HG03095 (cell line): ENCODE results near the gene HOXA6.

ENCODE experiments used
- ATAC-seq: cut with Tn5 transposase; IDR thresholded peaks from one replicate; pipeline ENCODE4 v1.9.1; 2021; ENCODE audit warnings: moderate library complexity; ENCODE audit not compliant: unreplicated experiment

HOXA6 gene

DNA sequence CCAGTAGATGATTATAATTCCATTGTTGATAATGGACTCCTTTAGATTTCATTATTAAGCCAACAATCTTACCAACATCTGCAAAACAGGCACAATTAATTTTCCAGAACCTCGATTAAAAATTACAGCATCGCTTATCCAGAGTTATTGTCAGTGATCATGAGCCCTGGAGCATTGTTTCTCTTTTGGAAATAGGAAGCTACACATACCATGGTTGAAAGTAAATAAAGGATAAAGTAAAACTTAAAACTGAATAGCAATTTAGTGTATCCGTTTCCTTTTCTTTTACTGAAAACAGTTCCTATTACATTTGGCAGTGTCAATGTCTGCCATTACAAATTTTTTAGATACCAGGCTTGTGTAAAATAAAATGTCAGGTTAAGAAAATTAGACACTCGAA lies 35.2 kb downstream of the HOXA6 start:
- no peak for ATAC-seq

DNA sequence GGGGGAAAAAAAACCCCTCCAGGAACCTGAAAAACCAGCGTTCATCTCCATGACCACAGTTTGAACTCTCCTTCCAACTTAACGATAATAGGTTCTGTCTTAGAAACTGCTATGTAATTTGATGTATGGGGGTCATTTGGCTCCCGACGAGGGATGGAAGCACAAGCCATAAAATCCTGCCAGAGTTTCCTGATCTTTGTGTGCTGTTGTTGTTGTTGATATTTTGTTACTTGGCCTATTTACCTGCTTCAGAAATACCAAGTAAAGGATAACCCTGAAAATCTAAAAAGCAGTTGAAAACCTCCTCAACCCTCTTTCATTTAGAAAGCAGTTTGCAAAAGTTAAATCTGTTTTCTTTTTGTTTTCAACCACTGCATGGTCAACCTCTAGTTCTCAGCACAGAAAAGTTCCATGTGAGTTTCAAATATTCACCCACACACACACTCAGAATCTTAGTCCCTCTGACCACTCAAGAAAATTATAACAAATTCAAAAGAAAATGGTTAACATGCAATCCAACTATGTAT lies 35.8 kb downstream of the HOXA6 start:
- ATAC-seq, result no peak

GRCh38 chr7:27111042-27111750 lies 36.4 kb downstream of the HOXA6 start:
- no peak for ATAC-seq

DNA sequence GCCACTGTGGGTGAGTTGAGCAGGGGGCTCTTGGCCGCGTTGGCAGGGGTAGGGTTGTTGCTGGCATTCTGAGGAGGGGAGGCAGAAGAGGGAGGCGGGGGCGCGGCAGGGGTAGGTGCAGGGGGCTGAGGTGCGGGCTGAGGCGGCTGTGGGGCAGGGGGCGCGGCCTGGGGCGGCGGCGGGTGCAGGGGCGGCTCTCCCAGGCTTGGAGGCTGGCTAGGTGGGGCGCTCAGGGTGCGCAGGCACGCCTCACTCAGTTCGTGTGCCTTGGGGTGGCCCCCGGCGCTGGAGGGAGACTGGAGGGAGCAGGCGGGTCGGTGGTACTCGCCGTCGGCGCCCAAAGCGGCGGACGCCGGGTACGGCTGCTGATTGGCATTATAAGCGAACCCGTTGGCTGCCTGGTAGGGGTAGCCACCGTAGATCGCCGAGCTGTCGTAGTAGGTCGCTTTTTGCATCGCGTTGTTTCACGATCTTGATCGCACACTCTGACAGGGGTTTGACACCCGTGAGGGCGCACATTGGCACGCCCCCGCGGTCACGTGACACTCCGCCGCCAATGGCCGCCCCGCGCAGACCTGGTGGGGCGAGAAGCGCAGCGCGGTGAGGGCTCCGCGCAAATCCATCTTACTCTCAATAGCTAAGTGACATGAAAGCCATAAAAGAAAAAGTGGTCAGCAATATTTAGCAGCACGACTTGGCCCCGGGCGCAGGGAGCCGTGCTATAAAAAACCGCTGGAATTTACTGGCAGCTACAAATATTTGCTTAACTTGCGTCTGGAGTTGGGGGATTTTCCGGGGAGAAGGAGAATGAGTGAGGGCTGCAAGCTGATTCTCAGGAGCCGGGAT lies 37.2 kb downstream of the HOXA6 start:
- no peak for ATAC-seq

- no peak for ATAC-seq
Observed at GRCh38 chr7:27109466-27110185, 37.9 kb downstream of the HOXA6 start.

- ATAC-seq, result no peak
Observed at GRCh38 chr7:27108390-27109127, 39.0 kb downstream of the HOXA6 start.

DNA sequence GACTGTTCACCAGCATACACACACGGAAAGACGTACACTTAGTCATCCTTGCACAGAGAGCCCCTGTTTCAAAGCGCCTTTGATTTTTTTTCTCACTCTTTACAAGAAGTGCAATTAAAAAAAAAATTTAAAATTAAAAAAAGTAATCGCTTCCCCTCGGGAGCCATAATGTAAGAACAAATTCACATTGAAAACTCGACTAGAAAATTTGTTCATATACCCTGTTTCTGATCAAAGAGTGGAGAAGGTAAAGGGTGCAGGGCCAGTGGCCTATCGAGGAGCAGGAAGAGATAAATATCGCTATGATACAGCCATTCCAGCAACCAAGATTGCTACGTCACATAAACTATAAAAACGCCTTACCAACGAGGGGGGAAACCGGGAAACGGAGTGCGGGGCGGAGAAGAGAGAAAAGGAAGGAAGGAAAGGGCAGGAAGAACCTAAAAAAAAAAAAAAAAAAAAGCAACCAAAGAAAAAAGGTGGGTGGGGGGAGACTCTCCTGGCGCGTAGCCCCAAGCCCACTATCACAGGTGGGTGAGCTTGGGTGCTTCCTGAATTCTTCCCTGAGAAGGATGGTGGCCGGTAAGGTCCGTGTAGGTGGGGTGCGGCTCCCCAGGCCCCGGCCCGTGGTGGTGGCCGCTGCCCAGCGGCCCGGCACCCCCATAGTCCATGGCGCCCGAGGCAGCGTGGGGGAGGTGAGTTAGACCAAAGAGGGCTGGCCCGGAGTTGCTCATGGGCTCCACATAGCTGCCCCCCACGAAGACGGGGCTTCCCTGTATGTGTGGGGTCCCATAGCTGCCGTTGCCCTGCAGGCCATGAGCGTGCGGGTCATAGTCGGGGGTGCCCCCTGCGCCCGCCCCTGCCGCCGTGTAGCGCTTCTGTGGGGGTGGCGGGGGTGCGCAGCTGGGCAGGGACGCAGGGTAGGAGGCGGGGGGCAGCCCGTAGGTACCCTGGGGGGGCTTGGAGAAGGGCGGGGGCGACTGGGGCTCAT lies 39.9 kb downstream of the HOXA6 start:
- ATAC-seq, result no peak

- ATAC-seq, result no peak
Observed at GRCh38 chr7:27106901-27107240, 40.7 kb downstream of the HOXA6 start.

DNA sequence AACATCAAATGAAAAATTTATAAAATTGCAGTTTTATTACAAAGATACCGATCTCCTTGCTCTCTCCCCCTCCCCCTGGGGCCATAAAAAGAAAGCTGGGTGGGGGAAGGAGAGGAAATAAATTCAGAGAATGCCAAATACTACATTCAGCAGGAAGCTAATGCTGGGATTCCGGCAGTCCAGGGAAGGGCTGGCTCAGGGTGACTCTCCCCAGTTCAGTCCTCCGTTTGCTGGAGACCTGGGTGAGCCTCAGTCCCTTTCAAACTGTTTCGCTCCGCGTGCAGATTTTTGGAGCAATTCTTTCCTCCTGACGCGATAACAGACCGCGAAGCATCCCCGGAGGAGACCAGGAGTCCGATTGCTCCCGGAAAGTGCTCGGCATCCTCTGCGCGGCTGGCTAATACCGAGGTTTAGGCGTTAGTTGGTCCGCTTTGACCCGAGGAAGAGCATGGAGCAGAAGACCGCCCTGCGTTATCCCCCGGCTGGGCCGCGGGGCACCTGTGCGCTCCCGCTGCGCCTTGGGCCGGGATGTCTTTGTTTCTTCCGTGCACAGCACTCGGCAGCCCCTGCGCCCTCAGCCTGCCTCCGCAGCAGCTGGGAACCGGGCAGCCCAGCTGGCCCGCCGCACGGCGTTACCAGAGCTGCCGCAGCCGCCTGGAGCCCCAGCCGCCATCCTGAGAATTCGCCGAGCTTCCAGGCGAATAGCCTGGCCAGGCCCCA lies 41.2 kb downstream of the HOXA6 start:
- ATAC-seq, result no peak

DNA sequence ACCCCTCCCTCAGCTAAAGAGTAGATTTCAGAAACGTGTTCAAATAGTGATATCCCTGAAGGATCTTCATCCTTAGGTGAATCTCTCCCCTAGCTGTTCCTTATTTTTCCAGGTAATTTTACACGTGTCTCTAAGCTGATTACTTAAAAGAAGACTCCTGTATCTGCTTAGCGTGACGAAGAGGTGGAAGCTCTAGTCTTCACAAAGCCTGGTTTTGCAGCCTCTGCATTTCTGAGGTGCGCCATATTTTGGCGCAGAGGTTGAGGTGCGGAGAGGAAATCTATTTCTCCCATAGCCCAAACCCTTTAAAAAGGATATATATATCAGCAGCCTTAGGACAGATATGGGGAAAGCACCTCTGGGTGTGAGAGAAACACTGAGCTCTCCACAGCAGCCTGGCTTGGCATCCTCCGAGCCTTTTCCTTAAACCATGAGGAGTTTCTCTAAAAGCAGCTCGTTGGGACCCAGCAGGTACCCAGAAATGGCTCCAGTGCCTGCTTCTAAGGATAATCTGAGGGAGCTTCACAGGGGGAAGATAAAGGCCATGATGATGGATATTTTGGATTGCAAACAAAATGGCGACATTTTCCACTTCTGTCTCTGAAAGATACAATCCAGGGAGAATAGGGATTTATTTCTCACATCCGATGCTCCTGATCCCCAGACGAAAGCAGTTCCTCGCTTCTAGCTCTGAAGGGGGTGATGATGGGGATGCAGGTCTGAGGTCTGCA lies 42.1 kb downstream of the HOXA6 start:
- ATAC-seq, result no peak

- ATAC-seq, result no peak
Observed at GRCh38 chr7:27104341-27105058, 43.1 kb downstream of the HOXA6 start.

DNA sequence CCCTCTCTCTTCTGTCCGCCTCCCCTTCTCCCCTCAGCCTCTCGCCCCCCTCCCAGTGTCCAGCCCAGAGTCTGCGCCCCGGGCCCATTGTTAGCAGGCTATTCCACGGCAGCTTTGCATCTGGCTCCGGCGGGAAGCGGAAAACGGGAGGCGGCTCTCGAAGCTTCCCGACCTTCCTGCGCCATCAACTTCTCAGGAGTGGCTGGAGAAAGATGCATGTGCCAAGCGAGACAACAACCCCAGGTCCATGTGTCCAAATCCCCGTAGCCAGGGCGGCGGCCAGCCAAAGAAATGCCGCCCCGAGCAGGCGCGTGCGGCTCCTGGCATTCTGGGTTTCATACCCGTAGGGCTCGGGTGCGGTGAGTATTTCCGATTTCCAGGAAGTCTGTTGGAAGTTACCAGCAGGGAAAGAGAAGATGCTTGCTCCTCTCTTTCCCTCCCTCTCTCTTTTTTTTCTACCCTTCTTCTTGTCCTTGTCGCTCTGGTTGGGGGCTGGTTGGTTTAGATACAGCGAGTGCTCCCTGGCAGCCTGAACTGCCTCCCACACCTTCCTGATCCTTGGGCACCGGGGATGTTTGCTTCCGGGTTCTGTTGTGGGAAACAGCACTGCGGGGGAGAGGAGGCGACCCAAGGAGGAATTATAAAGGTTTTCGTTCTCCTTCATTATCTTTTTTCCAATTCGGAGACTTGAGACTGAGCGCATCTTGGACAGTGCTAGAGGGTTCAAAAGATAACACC lies 43.9 kb downstream of the HOXA6 start:
- ATAC-seq, result no peak

GRCh38 chr7:27102581-27103442 lies 44.8 kb downstream of the HOXA6 start, which contains the start of gene HOXA2:
HOXA2 (minus strand) TSS chr7:27102683; CDS start chr7:27102500, 183 bp downstream.
- no peak for ATAC-seq

DNA sequence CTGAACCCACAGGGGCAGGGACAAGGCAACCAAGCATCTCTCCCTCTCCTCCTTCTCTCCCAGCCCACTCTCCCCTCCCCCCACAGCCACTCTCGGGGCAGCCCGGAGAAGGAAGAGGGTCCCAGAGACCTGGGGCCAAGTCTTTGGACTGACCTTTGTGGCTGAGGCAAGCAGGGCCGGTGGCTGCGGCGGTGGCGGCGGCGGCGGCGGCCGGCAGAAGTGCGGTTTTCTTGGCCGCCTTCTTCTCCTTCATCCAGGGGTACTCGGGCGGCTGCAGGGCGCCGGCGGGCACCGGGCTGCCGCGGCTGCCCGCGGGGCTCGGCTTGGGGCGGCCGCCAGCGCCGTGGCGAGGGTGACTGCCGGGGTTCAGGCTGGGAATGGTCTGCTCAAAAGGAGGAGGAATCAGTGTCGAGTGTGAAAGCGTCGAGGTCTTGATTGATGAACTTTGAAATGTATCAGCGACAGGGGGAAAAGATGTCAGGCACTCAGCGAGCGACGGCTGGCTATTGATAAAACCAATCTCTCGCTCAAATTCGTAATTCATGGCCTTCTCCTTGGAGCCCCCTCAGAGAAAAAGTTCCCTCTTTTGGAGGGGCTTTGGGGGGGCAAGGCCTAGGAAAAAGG lies 45.5 kb downstream of the HOXA6 start:
- no peak for ATAC-seq

DNA sequence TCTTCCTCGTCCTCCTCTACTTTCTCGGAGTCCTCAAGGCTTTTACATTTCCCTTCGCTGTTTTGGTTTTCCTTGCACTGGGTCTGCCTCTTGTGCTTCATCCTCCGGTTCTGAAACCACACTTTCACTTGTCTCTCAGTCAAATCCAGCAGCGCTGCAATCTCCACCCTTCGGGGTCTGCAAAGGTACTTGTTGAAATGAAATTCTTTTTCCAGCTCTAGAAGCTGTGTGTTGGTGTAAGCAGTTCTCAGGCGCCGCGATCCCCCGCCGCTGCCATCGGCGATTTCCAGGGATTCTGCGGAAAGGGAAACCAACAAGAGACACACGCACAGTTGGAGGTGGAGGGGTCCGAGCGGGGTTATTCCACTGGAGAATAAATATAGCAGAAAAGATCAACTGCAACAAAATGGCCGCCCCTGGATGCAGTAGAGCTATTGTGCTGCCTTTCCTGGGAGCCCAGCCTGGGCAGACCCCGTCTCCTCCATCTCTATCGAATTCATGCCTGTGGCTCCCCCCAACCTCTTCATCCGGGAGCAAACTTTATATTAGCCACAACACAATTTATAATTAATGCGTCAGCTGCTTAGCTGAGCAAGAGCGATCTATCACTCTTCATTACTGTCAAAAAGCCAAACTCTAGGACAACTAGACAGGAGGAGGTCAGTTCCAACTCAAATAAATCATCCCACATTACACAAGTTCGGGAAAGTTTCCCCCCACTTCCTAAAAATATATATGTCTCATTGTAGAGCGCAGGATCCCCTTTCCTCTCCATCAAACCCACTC lies 46.2 kb downstream of the HOXA6 start:
- no peak for ATAC-seq
